Neural progenitor cell (in vitro differentiated cells): ENCODE data around the gene PLCG2. TPM values are rescaled to one million over a fixed set of nuclear protein-coding genes. Genes with fewer than 3 reads are reported as not detected.

Experiments used
- DNase-seq: peaks from one replicate; pipeline ENCODE4 v3.0.0-alpha.2; 2016; ENCODE audit warnings: low spot score
- H2AFZ ChIP-seq: fragments of 200-600 bp; sonication (generic); replicated peaks from 2 replicates; pipeline ENCODE4 v1.6.1; 2016; ENCODE audit warnings: antibody characterized with exemption
- H3F3A ChIP-seq: fragments of 200-600 bp; sonication (generic); 2 replicates; pipeline ENCODE4 v1.6.1; 2016; ENCODE audit warnings: antibody characterized with exemption, low read depth
- H3K27ac ChIP-seq: fragments of 200-600 bp; sonication (generic); 2 replicates; pipeline ENCODE4 v1.5.1; 2016; ENCODE audit warnings: mild to moderate bottlenecking
- H3K27me3 ChIP-seq: fragments of 200-600 bp; sonication (generic); 2 replicates; pipeline ENCODE4 v1.6.1; 2016; ENCODE audit warnings: mild to moderate bottlenecking, moderate library complexity
- H3K36me3 ChIP-seq: fragments of 200-600 bp; sonication (generic); 2 replicates; pipeline ENCODE4 v1.5.1; 2016
- H3K4me1 ChIP-seq: fragments of 200-600 bp; sonication (generic); 2 replicates; pipeline ENCODE4 v1.6.1; 2016; ENCODE audit warnings: mixed run types
- H3K4me2 ChIP-seq: fragments of 200-600 bp; sonication (generic); 2 replicates; pipeline ENCODE4 v1.6.1; 2016
- H3K4me3 ChIP-seq: fragments of 200-600 bp; sonication (generic); 2 replicates; pipeline ENCODE4 v1.5.1; 2016
- H3K79me2 ChIP-seq: fragments of 200-600 bp; sonication (generic); 2 replicates; pipeline ENCODE4 v1.6.1; 2016; ENCODE audit warnings: low read depth
- H3K9ac ChIP-seq: fragments of 200-600 bp; sonication (generic); 2 replicates; pipeline ENCODE4 v1.6.1; 2016
- H3K9me3 ChIP-seq: fragments of 200-600 bp; sonication (generic); 2 replicates; pipeline ENCODE4 v1.5.1; 2016; ENCODE audit warnings: low read depth
- H4K20me1 ChIP-seq: fragments of 200-600 bp; sonication (generic); 2 replicates; pipeline ENCODE4 v1.6.1; 2016; ENCODE audit warnings: low read depth
- H3K27ac Mint-ChIP-seq: 3 replicates; pipeline ENCODE4 v1.8.0; 2021; ENCODE audit warnings: mixed read lengths
- H3K27me3 Mint-ChIP-seq: 2 replicates; pipeline ENCODE4 v1.8.0; 2022; ENCODE audit warnings: low read depth, mild to moderate bottlenecking, inconsistent platforms, moderate library complexity, mixed read lengths; ENCODE audit not compliant: insufficient read depth
- H3K36me3 Mint-ChIP-seq: 3 replicates; pipeline ENCODE4 v1.8.0; 2021; ENCODE audit warnings: mixed read lengths
- H3K4me1 Mint-ChIP-seq: 3 replicates; pipeline ENCODE4 v1.8.0; 2021; ENCODE audit warnings: mixed read lengths
- H3K4me3 Mint-ChIP-seq: 3 replicates; pipeline ENCODE4 v1.8.0; 2021; ENCODE audit warnings: mild to moderate bottlenecking, moderate library complexity, mixed read lengths
- H3K9me3 Mint-ChIP-seq: 3 replicates; pipeline ENCODE4 v1.8.0; 2020; ENCODE audit warnings: mixed read lengths
- CTCF ChIP-seq: fragments of 200-600 bp; sonication (generic); IDR thresholded peaks from 2 replicates; pipeline ENCODE4 v1.5.1; 2017; ENCODE audit warnings: antibody characterized with exemption, mild to moderate bottlenecking
- EZH2 ChIP-seq: fragments of 200-600 bp; sonication (generic); IDR thresholded peaks from 2 replicates; pipeline ENCODE4 v1.6.1; 2017; ENCODE audit warnings: antibody characterized with exemption, mild to moderate bottlenecking, moderate library complexity
- EZH2phosphoT487 ChIP-seq: fragments of 200-600 bp; sonication (generic); IDR thresholded peaks from 2 replicates; pipeline ENCODE4 v1.6.1; 2017; ENCODE audit warnings: antibody characterized with exemption
- total RNA-seq: library from RNA; depleted of rRNA; stranded (reverse); fragments of >200 nt; gene quantifications from 2 replicates; pipeline ENCODE4 v1.2.3, GENCODE V29; 2015; ENCODE audit warnings: low replicate concordance

PLCG2 gene
- total RNA-seq, 1 donor from 2014 or later: 5.0 TPM

DNA sequence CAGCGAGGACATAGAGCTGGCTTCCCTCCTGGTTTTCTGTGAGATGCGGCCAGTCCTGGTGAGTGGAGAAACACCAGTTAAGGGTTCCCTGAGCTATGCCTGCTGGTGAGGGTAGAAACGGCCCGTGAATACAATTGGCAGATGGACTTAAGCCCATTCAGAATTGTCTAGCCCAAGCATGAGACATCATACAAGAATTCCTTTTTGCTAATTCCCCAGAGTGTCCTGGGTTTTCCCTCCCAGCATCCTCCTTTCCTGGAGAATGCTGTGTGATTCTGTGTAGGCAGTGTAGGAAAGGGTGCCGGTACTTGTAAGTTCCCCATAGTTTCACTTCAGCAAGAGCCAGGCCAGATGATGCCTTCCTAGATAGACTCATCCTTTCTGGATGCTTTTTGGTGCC lies 167.1 kb downstream of the PLCG2 start:
- Histone ChIP-seq H3K9ac (no peak overlapping the region), H3K4me1 (peaks cover 14% of the 10 kb centered on the region)
- H3K4me1 Mint-ChIP-seq: peaks cover 33% of the 10 kb centered on the region

DNA sequence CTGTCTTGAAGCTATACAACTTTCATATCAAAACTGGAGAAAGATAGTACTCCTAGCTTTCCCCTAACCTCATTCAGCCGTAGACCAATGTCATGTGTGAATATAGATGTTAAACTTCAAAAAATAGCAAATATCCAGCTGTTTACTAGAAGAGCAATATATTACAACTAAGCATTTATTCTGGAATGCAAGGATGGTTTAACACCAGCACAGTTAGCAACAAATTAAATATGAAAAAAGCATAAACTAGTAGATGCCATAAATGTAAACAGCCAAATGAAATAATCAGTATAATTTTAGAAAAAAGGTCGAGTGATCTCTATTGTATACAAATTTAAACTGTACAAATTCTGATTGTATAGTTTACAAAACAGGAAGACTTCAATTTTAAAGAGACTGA lies 172.5 kb downstream of the PLCG2 start:
- Histone ChIP-seq H3K79me2 (no peaks in the 10 kb centered on the region), H3K4me2 (no peak overlapping the region), H2AFZ (no peak overlapping the region), H3K9me3 (peaks cover 5% of the 10 kb centered on the region), H3K36me3 (no peaks in the 10 kb centered on the region), H4K20me1 (no peaks in the 10 kb centered on the region), H3K4me3 (no peak overlapping the region), H3K4me1 (peaks cover 14% of the 10 kb centered on the region), H3K27me3 (no peaks in the 10 kb centered on the region), H3F3A (no peaks in the 10 kb centered on the region), H3K9ac (no peak overlapping the region), H3K27ac (no peak overlapping the region)
- Mint-ChIP-seq H3K4me1 (peaks cover 17% of the 10 kb centered on the region), H3K9me3 (peaks cover 22% of the 10 kb centered on the region), H3K36me3 (peaks cover 7% of the 10 kb centered on the region), H3K27me3 (peaks cover 4% of the 10 kb centered on the region), H3K4me3 (no peak overlapping the region), H3K27ac (no peak overlapping the region)
- no peak for DNase-seq
- TF ChIP-seq EZH2: no peak
- TF ChIP-seq CTCF: no peak
- no peak for TF ChIP-seq EZH2phosphoT487

More for the DNA sequence above, 167.1 kb downstream of the PLCG2 start:
- H3K79me2 ChIP-seq: no peaks in the 10 kb centered on the region
- no peaks in the 10 kb centered on the region for H3K9me3 ChIP-seq
- no peaks in the 10 kb centered on the region for H3K36me3 ChIP-seq
- H3K27me3 ChIP-seq: no peaks in the 10 kb centered on the region
- H3F3A ChIP-seq: peaks cover 10% of the 10 kb centered on the region
- H3K27ac ChIP-seq: no peak overlapping the region
- no peak for DNase-seq
- Mint-ChIP-seq H3K27me3 (no peaks in the 10 kb centered on the region), H3K36me3 (peaks cover 4% of the 10 kb centered on the region), H3K9me3 (peaks cover 8% of the 10 kb centered on the region), H3K27ac (no peak overlapping the region), H3K4me3 (no peak overlapping the region)
- H3K4me3 ChIP-seq: no peak overlapping the region
- no peaks in the 10 kb centered on the region for H4K20me1 ChIP-seq
- no peak for TF ChIP-seq CTCF
- TF ChIP-seq EZH2: no peak
- TF ChIP-seq EZH2phosphoT487: no peak
- H3K4me2 ChIP-seq: no peak overlapping the region
- H2AFZ ChIP-seq: no peak overlapping the region

- H3K27me3 Mint-ChIP-seq: peaks cover 6% of the 10 kb centered on the region
- H3K79me2 ChIP-seq: no peaks in the 10 kb centered on the region
- peaks cover 17% of the 10 kb centered on the region for H3K9me3 Mint-ChIP-seq
- H3K27ac ChIP-seq: no peak overlapping the region
- no peak overlapping the region for H3K9ac ChIP-seq
- H3K27me3 ChIP-seq: no peaks in the 10 kb centered on the region
- peak overlapping the region; percentile 5 for H3K27ac Mint-ChIP-seq
- H3K36me3 Mint-ChIP-seq: peaks cover 2% of the 10 kb centered on the region
- H3K36me3 ChIP-seq: no peaks in the 10 kb centered on the region
- H3K9me3 ChIP-seq: peaks cover 4% of the 10 kb centered on the region
- H3K4me3 ChIP-seq: no peak overlapping the region
- peak overlapping the region; percentile 22 for H3K4me2 ChIP-seq
- H3K4me1 Mint-ChIP-seq: peaks cover 18% of the 10 kb centered on the region
- no peak for DNase-seq
- H3K4me1 ChIP-seq: peaks cover 14% of the 10 kb centered on the region
- H2AFZ ChIP-seq: no peak overlapping the region
- no peak overlapping the region for H3K4me3 Mint-ChIP-seq
- H3F3A ChIP-seq: no peaks in the 10 kb centered on the region
- H4K20me1 ChIP-seq: no peaks in the 10 kb centered on the region
- TF ChIP-seq CTCF (no peak), EZH2 (no peak), EZH2phosphoT487 (no peak)
Observed at GRCh38 chr16:81956213-81956948, 177.3 kb downstream of the PLCG2 start.
